T-helper 2 cell treated with Interferon-gamma antibody and Interleukin-4, amounts not matched to agents 5 μg/mL and 100 μg/mL, for 36 hours (primary cell): Measurements from ENCODE around the gene ABTB2.
"Not testable (repeated sequence)": the region's sequence is repeated elsewhere in the genome, so short reads cannot be mapped to it uniquely, and the experiment has no call there.

Source experiments
- DNase-seq: peaks from one replicate; pipeline ENCODE4 v3.0.0; 2021; ENCODE audit warnings: low spot score
- H3K27ac Mint-ChIP-seq: one replicate; pipeline ENCODE4 v1.8.0; 2021; ENCODE audit warnings: mild to moderate bottlenecking, mixed read lengths
- H3K27me3 Mint-ChIP-seq: one replicate; pipeline ENCODE4 v1.8.0; 2021; ENCODE audit warnings: low read depth, mixed read lengths
- H3K36me3 Mint-ChIP-seq: one replicate; pipeline ENCODE4 v1.8.0; 2021; ENCODE audit warnings: low read depth, mixed read lengths
- H3K4me1 Mint-ChIP-seq: one replicate; pipeline ENCODE4 v1.8.0; 2021; ENCODE audit warnings: low read depth, mixed read lengths
- H3K4me3 Mint-ChIP-seq: one replicate; pipeline ENCODE4 v1.8.0; 2022; ENCODE audit warnings: mild to moderate bottlenecking, moderate library complexity, mixed read lengths
- H3K9me3 Mint-ChIP-seq: one replicate; pipeline ENCODE4 v1.8.0; 2021; ENCODE audit warnings: mixed read lengths

Gene ABTB2

GRCh38 chr11:34256626-34257025, 101.2 kb downstream of the ABTB2 start:
- no peak for DNase-seq
- Mint-ChIP-seq H3K4me1 (peaks cover 9% of the 10 kb centered on the region), H3K27ac (no peak overlapping the region), H3K36me3 (no peaks in the 10 kb centered on the region), H3K9me3 (no peaks in the 10 kb centered on the region), H3K4me3 (no peak overlapping the region), H3K27me3 (no peaks in the 10 kb centered on the region)

- Mint-ChIP-seq H3K9me3 (no peaks in the 10 kb centered on the region), H3K4me1 (peaks cover 13% of the 10 kb centered on the region), H3K27me3 (no peaks in the 10 kb centered on the region)
Observed at GRCh38 chr11:34256150-34256549, 101.7 kb downstream of the ABTB2 start.

GRCh38 chr11:34255101-34255500, 102.7 kb downstream of the ABTB2 start:
- Mint-ChIP-seq H3K4me1 (peaks cover 24% of the 10 kb centered on the region), H3K27me3 (no peaks in the 10 kb centered on the region), H3K9me3 (no peaks in the 10 kb centered on the region), H3K27ac (no peak overlapping the region), H3K4me3 (no peak overlapping the region), H3K36me3 (no peaks in the 10 kb centered on the region)
- DNase-seq: no peak

More at GRCh38 chr11:34256150-34256549, 101.7 kb downstream of the ABTB2 start:
- Mint-ChIP-seq H3K4me3 (no peak overlapping the region), H3K36me3 (no peaks in the 10 kb centered on the region), H3K27ac (no peak overlapping the region)
- no peak for DNase-seq

- Mint-ChIP-seq H3K36me3 (no peaks in the 10 kb centered on the region), H3K27ac (no peak overlapping the region), H3K4me1 (peaks cover 35% of the 10 kb centered on the region), H3K9me3 (no peaks in the 10 kb centered on the region), H3K27me3 (no peaks in the 10 kb centered on the region), H3K4me3 (no peak overlapping the region)
- DNase-seq: no peak
Observed at GRCh38 chr11:34254011-34254410, 103.8 kb downstream of the ABTB2 start.

DNA sequence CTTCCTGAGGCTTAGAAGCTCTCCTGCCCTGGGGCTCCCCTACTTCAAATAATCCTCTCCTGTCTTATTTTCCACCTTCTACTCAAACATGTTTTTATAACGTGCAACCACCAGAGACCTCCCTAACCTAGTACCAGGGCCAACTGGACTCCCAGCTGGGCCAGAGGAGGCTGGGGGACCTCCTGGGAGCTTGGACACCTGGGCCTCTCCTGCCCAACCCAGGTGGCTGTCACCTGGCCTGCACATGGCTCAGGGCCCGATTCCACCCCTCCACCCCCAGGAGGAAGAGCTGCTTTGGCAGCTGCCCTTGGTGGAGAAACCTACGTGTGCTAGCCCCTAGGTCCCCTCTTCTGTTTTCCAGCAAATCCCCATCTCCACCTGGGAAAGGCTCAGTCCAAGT, 105.2 kb downstream of the ABTB2 start:
- peaks cover 1% of the 10 kb centered on the region for H3K36me3 Mint-ChIP-seq
- no peak overlapping the region for H3K27ac Mint-ChIP-seq
- H3K4me1 Mint-ChIP-seq: peaks cover 47% of the 10 kb centered on the region

DNA sequence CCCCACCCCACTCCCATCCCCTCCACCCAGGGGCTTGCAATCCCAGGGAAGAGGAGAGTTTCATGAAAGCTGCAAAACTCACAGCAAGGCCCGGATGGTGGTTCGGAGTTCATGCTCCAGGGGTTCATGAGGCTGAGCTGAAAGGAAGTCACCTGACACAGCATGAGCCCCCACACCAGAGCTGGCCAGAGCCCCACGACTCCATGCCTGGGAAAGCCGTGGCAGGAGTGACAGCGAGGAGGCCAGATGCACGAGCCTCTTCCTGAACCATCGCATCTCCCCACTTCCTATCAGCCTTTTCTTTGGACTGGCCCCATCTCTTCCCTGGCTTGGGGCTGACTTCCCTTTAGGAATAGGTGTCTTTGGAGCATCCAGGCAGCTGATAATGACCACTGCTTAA, 105.8 kb downstream of the ABTB2 start:
- no peaks in the 10 kb centered on the region for H3K27me3 Mint-ChIP-seq
- H3K36me3 Mint-ChIP-seq: peaks cover 4% of the 10 kb centered on the region
- H3K9me3 Mint-ChIP-seq: no peaks in the 10 kb centered on the region
- no peak overlapping the region for H3K27ac Mint-ChIP-seq
- peaks cover 53% of the 10 kb centered on the region for H3K4me1 Mint-ChIP-seq
- no peak overlapping the region for H3K4me3 Mint-ChIP-seq
- DNase-seq: no peak

More for the DNA sequence above, 105.2 kb downstream of the ABTB2 start:
- Mint-ChIP-seq H3K27me3 (no peaks in the 10 kb centered on the region), H3K9me3 (no peaks in the 10 kb centered on the region), H3K4me3 (no peak overlapping the region)
- DNase-seq: no peak

GRCh38 chr11:34251589-34251980, 106.2 kb downstream of the ABTB2 start:
- Mint-ChIP-seq H3K27ac (peak overlapping the region; percentile 64), H3K27me3 (no peaks in the 10 kb centered on the region), H3K36me3 (peaks cover 4% of the 10 kb centered on the region), H3K9me3 (no peaks in the 10 kb centered on the region), H3K4me1 (peaks cover 57% of the 10 kb centered on the region), H3K4me3 (peak overlapping the region; percentile 57)
- DNase-seq: no peak

GRCh38 chr11:34250732-34251588, 106.8 kb downstream of the ABTB2 start:
- peak; percentile 74 for DNase-seq
- Mint-ChIP-seq H3K9me3 (no peaks in the 10 kb centered on the region), H3K36me3 (peaks cover 5% of the 10 kb centered on the region), H3K4me3 (peak overlapping the region; percentile 57), H3K27me3 (no peaks in the 10 kb centered on the region), H3K27ac (peak overlapping the region; percentile 64), H3K4me1 (peaks cover 61% of the 10 kb centered on the region)

- peaks cover 5% of the 10 kb centered on the region for H3K36me3 Mint-ChIP-seq
- no peak overlapping the region for H3K27ac Mint-ChIP-seq
- peaks cover 69% of the 10 kb centered on the region for H3K4me1 Mint-ChIP-seq
- peak overlapping the region; percentile 32 for H3K4me3 Mint-ChIP-seq
- no peaks in the 10 kb centered on the region for H3K27me3 Mint-ChIP-seq
- no peaks in the 10 kb centered on the region for H3K9me3 Mint-ChIP-seq
- no peak for DNase-seq
Observed at GRCh38 chr11:34250211-34250610, 107.6 kb downstream of the ABTB2 start.

DNA sequence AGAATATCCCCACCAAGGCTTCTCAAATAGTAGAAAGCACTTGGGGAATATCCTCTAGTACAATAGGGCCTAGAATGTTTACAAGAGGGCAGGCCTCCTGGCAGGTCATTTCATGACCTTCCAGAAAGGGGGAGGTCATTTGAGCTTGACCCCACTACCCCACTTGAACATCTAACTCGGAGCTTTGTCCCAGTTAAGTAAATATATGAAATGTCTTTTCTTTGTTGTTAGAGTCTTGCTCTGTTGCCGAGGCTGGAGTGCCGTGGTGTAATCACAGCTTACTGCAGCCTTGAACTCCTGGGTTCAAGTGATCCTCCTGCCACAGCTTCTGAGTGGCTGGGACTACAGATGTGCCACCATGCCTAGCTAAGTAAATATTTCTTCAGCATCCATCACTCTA, 108.4 kb downstream of the ABTB2 start:
- Mint-ChIP-seq H3K4me3 (peak overlapping the region; percentile 67), H3K27me3 (no peaks in the 10 kb centered on the region), H3K4me1 (peaks cover 76% of the 10 kb centered on the region), H3K9me3 (no peaks in the 10 kb centered on the region), H3K27ac (peak overlapping the region; percentile 76), H3K36me3 (peaks cover 5% of the 10 kb centered on the region)
- no peak for DNase-seq

DNA sequence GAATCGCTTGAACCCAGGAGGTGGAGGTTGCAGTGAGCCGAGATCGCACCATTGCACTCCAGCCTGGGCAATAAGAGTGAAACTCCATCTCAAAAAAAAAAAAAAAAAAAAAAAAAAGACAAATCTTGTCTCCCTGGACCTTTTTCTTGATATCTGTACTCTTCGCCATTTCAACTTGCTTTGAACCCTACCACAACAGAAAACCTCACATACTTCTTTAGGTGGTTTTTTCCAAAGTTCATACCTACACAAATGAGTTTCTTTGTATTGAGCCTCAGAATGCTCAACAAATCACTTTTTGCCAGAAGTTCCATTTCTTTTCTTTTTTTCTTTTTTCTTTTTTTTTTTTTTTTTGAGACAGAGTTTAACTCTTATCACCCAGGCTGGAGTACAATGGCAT, 111.3 kb downstream of the ABTB2 start:
- not testable (repeated sequence) for H3K9me3 Mint-ChIP-seq, DNase-seq, H3K27me3 Mint-ChIP-seq, H3K4me3 Mint-ChIP-seq, H3K36me3 Mint-ChIP-seq
- Mint-ChIP-seq H3K4me1 (peaks cover 90% of the 10 kb centered on the region), H3K27ac (peak overlapping the region; percentile 60)

- Mint-ChIP-seq H3K4me1 (peaks cover 81% of the 10 kb centered on the region), H3K27me3 (no peaks in the 10 kb centered on the region), H3K27ac (peak overlapping the region; percentile 63), H3K4me3 (peak overlapping the region; percentile 63), H3K9me3 (no peaks in the 10 kb centered on the region), H3K36me3 (peaks cover 5% of the 10 kb centered on the region)
- peak; percentile 49 for DNase-seq
Observed at GRCh38 chr11:34245041-34245440, 112.8 kb downstream of the ABTB2 start.

DNA sequence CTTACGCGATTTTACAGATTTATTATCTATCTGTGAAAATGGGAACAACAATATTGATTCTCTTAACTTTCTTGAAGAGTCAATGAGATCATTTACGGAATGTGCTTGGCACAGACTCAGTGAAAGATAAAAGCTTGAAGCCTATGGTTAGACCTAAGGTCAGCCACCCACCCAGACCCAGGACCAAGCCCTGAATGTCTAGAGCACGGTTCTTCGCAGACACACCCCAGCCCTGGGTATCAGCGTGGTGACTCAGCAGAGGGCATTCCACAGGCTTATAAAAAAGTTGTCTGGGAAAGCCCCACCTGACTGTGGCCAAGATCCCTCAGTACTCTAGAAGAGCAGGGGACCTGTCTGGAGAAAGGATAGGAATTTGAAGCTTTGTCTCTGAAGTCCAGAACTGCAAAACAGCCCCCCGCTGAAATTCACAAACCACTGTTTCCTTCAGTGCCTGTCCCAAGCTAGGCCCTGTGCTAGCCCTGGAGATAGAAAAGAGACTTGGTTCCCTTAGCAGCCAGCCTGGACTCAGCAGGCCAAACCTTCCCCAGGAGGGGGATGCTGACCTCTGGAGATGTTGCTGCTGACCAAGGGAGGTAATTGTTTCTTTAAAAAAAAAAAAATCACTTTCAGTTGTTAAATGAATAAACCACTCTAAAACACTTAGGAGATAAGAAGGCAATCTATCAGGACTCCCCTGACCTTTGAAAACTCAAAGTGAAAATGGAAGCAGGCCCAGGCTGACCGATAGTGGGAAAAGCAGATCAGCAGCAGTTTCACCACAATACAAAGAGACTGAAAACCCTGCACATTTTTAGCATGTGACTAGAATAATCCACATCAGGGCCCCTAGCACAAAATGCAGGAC, 114.0 kb downstream of the ABTB2 start:
- Mint-ChIP-seq H3K4me3 (peak overlapping the region; percentile 63), H3K36me3 (peaks cover 5% of the 10 kb centered on the region), H3K4me1 (peaks cover 79% of the 10 kb centered on the region), H3K9me3 (no peaks in the 10 kb centered on the region), H3K27ac (peak overlapping the region; percentile 63), H3K27me3 (no peaks in the 10 kb centered on the region)
- peak; percentile 80 for DNase-seq

DNA sequence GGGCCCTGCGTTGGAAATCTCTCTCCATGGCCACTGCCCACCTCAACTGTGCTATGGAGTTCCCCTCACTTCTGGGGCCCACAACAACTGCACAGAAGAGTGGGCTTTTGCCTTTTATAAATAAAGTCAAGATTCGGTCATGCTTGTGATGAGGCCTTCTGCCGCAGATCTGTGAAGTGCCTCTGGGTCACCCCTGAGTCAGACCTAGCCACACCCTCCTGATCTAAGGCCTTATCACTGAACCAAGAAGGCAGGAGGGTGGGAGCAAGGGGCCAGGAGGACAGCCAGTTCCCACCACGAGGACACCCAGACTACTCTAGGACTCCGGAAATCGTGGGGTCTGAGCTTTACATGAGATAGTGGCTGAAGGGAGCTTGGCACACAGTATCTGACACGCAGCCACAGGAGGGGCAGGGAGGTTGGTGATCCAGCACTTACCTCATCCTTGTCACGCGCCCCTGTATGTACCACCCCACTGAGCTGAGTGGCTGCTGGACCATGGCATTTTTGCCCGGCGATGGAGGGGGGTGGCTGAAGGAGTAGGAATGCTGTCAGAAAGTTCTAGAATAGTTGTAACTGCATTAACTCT, 115.7 kb downstream of the ABTB2 start:
- Mint-ChIP-seq H3K36me3 (peaks cover 1% of the 10 kb centered on the region), H3K27me3 (peaks cover 2% of the 10 kb centered on the region), H3K4me3 (peak overlapping the region; percentile 7), H3K27ac (no peak overlapping the region), H3K9me3 (no peaks in the 10 kb centered on the region), H3K4me1 (peaks cover 68% of the 10 kb centered on the region)
- DNase-seq: no peak
